Measurements from ENCODE around the gene DHX38.
A peak's percentile ranks its signal among the peaks of the same experiment; 100 is the strongest.

DHX38 gene

GRCh38 chr16:72084445-72084844 is 9.2 kb upstream of the DHX38 start:
- DNase-seq, result no peak

- DNase-seq, result no peak
These were observed 8.6 kb upstream of the DHX38 start for GRCh38 chr16:72085002-72085401.

- DNase-seq, result no peak
These were observed 2.4 kb upstream of the DHX38 start for GRCh38 chr16:72091217-72091616.

- DNase-seq, result no peak
These were observed 707 bp upstream of the DHX38 start for GRCh38 chr16:72092832-72093447.

- peak; percentile 59 for DNase-seq
These were observed 591 bp downstream of the DHX38 start for GRCh38 chr16:72094266-72094610.

DNA sequence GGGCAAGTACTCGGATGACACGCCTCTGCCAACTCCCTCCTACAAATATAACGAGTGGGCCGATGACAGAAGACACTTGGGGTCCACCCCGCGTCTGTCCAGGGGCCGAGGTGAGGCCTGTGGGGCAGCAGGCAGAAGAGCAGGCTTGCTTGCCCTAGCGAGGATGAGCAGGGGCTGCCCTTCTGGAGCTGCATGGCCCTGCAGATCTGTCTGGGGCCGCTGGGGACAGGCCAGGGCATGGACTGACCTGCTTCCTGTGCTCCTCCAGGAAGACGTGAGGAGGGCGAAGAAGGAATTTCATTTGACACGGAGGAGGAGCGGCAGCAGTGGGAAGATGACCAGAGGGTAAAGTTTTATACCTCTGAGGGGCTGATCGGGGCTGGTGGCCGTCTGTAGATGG is 5.3 kb downstream of the DHX38 start:
- no peak for DNase-seq

DNA sequence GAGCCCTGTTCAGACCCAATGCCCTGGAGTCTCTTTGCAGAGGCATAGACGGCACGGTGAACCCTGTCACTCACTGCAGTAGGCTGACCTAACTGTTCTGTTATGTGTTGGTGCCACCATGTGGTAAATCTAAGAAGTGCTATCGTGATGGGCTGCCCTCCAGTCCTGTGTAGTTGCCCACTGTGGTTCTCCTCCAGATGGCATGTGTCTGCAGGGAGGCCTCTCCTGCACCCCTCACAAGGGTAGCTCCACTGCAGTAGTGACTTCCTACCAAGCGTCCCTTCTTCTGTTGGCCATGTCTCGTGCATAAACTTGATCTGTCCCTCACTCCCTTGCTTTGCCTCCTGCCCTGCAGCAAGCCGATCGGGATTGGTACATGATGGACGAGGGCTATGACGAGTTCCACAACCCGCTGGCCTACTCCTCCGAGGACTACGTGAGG is 5.8 kb downstream of the DHX38 start:
- DNase-seq, result peak; percentile 40

DNA sequence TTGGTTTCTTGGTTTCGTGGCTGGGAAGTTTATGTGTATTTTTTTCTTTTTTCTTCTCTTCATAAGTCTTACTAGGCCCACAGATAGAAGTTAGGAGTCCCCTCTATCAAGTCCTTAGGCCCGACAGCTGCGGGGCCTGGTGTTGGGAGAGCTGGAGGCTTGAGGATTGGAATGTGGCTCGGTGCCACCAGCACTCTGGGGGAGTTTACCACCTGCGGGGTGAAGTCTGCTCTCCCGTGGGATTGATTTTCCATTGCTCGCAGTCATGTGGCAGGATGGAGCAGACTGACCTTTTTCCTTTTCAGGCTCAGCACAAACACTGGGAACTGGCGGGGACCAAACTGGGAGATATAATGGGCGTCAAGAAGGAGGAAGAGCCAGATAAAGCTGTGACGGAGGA is 7.5 kb downstream of the DHX38 start:
- DNase-seq, result no peak

GRCh38 chr16:72104905-72105304 is 11.3 kb downstream of the DHX38 start:
- no peak for DNase-seq

DNA sequence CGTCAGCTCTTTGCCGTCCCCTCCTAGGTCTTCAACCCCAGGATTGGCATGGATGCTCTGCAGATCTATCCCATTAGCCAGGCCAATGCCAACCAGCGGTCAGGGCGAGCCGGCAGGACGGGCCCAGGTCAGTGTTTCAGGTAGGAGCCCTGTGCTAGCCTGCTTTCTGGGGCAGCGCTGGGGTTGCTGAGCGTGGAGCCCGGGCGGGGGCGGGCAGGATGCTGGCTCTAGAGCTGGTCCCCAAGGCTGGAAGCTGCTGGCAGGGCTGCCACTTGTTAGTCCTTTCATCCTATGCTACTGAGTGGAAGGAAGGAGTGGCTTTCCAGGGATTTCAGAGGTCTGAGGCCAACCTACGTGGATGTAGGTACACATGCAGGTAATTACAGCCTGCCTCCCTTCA is 12.3 kb downstream of the DHX38 start:
- DNase-seq, result no peak

DNA sequence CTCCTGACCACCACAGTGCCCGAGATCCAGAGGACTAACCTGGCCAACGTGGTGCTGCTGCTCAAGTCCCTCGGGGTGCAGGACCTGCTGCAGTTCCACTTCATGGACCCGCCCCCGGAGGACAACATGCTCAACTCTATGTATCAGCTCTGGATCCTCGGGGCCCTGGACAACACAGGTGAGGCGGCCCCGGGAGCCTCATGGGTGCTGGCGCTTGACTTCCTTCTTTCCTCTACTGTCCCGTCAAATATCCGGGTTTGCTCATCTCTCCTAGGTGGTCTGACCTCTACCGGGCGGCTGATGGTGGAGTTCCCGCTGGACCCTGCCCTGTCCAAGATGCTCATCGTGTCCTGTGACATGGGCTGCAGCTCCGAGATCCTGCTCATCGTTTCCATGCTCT is 13.7 kb downstream of the DHX38 start:
- no peak for DNase-seq

DNA sequence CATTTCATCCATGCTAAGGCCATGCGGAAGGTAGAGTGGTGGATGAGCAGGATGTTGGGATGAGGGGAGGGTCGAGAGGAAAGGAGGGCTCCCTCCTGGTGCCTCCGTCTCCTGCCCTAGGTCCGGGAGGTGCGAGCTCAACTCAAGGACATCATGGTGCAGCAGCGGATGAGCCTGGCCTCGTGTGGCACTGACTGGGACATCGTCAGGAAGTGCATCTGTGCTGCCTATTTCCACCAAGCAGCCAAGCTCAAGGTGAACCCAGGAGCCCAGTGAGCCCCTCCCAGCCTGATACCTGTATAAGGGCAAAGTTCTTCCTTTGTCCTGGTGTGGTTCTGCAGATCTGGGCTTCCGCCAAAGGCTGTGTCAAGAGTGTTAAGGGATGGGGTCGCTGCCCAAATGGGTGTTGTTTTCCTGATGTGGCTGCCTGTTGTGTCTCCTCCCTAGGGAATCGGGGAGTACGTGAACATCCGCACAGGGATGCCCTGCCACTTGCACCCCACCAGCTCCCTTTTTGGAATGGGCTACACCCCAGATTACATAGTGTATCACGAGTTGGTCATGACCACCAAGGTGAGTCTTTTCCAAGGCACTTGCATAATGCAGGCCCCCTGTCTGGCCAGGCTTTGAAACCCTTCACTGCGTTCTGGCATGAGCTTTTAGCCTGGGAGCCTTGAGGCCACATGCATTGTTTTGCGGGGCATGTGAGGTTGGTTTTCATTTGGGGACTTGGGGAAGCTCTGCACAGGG is 14.9 kb downstream of the DHX38 start:
- no peak for DNase-seq

DNA sequence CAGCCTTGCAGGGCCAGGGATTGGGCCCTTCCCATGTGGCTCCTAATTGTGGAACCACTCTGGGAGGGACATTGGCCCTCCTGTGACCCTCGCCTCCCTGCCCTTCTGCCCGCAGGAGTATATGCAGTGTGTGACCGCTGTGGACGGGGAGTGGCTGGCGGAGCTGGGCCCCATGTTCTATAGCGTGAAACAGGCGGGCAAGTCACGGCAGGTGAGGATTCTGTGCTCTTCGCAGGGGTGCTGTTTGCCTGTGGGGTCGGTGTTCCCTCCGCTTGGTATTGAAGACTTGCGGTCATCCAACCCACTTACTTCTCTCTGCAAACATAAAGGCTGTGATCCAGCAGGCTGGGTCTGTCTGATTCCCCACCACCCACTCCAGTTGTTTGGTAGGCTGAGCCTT is 15.7 kb downstream of the DHX38 start:
- no peak for DNase-seq

GRCh38 chr16:72109966-72110530 is 16.4 kb downstream of the DHX38 start:
- no peak for DNase-seq

- DNase-seq, result no peak
These were observed 17.3 kb downstream of the DHX38 start for GRCh38 chr16:72110662-72111615.

GRCh38 chr16:72111657-72112451 is 18.2 kb downstream of the DHX38 start:
- DNase-seq, result no peak

DNA sequence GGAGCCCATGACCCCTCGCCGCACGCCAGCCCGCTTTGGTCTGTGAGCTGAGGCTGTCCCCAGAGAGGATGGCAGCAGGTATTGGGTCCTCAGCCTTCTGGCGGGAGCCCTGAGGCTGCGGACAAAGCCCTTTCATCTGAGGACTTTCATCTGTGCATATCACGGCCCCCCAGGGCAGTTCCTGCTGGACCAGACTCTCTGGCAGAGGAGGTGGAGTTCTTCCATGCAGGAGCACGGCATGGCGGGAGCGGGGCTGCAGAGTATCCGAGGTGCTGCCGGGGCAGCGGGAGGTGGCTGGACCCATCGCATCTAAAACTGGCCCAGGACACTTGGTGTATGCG is 18.8 kb downstream of the DHX38 start:
- no peak for DNase-seq

DNA sequence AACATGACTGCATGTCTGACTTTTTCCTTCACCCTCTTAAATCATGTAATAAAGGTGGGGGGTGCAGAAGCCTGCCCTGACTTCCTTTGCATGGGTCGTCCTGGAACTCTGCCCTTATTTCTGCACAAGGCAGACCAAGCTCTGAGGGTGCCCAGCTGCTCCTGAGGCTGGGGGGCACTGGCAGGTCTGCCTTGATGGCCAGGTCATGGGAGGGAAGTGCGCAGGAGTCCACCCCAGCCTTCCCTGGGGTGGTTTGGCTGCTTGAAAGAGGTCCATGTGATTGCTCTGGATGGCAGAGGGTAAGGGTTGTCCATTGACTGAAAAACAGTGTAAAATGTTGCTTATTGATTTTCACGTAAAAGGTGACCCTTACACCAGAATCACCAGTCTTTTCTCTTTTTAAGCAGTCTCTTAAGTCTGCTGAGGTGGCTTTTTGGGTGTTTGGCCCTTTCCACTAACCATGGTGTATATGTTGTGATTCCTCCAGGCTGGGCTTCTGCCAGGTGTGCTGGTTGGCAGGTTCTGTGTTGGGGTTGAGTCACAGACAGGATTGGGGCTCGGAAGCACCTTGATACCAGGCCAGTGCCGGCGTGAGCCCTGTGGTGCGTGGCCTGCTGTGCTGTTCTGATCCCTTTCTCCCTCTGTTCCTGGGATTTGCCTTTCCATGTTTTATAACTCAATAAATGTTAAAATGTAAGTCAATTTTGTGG is 19.4 kb downstream of the DHX38 start:
- DNase-seq, result no peak

GRCh38 chr16:72113616-72113945 is 19.9 kb downstream of the DHX38 start:
- DNase-seq, result no peak

- DNase-seq, result no peak
These were observed 26.4 kb downstream of the DHX38 start for GRCh38 chr16:72120026-72120425.

DNA sequence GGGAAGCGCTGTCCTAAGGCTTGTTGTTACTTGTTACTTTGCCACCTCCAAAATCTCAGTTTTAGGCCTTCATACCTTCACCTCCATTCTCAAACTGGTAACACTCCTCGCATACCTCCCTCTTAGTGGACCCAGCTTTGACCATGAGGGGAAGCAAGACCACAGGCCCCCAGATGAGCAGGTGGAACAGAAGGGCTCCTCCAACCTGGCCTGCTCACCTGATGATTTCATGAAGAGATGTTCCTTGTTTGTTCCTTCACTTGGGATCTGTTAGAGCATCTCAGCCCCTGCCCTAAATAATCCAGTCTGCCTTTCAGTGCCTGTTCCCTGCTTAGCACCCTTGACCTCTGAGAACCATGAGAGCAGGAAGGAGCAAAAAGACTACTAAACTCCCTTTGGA is 28.7 kb downstream of the DHX38 start:
- no peak for DNase-seq

DNA sequence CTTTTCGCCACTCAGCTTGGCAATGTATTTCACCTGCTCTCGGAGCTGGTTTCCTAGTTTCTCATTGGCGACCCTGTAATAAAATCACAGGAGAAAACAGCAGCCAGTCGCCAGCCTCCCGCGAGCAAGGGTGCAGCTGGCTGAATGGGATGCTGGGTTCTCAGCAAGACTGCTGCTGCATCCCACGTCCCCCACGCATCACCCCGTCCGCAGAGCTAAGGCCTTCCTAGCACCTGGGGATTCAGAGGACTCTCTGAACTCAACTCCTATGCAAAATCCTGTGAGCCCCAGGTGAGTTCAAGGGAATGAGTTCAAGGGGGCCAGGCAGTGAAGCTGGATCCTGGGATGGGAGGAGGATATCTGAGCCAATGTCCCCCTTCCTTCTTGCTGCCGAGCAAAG is 29.3 kb downstream of the DHX38 start:
- no peak for DNase-seq

Data from stimulated activated CD4-positive, alpha-beta T cell treated with anti-CD3 and anti-CD28 coated beads, Interleukin-1b, Interleukin-23, amount 100 ng/mL, for 48 hours (primary cell).